ENCODE results near the gene NAA40.
"Not testable (repeated sequence)": the region's sequence is repeated elsewhere in the genome, so short reads cannot be mapped to it uniquely, and the experiment has no call there.

The NAA40 gene

DNA sequence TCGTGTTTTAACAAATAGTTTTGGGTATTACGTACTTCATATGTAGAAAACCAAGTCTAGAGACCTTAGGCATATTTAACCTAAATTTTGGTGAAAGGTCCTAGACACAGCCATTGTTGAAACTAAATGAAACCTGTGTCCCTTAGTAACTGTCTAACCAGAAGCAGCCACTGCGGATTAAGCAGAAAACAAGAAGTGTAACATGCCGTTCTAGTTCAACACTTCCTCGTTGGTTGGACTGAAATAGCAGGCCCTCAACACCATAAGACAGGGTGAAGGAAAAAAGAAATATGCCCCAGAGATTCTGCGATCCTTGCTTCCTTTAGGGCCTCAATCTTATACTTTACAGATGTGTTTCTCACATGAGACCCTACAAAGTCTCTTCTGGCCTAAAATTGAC lies 2.0 kb downstream of the NAA40 start:
- DNase-seq: no peak

GRCh38 chr11:63941901-63942300 lies 3.1 kb downstream of the NAA40 start:
- no peak for DNase-seq

- DNase-seq: no peak
These were observed 4.0 kb downstream of the NAA40 start for GRCh38 chr11:63942803-63943202.

DNA sequence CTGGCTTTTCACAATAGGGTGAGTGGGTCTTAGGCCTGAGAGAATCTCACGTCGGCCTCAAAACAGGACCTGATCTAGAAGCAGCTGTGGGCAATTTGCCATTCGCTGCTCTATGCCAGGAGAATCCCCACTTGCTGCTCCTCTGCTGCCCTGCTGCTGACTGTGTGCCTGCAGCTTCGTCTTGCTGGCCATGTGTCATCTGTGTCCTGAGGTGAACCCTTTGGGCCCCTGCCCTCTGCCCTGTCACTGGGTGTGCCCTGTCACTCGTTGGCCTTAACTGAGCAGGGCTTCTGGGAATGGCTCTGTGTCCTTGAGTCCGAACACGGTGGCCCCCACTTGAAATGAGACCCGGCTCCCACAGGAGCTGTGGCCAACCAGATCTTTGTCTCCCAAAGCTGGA lies 6.2 kb downstream of the NAA40 start:
- no peak for DNase-seq

- peak in 4 of 5 experiments; percentile 15 to 55 (median 32) for DNase-seq
These were observed 6.8 kb downstream of the NAA40 start for GRCh38 chr11:63945477-63946163.

DNA sequence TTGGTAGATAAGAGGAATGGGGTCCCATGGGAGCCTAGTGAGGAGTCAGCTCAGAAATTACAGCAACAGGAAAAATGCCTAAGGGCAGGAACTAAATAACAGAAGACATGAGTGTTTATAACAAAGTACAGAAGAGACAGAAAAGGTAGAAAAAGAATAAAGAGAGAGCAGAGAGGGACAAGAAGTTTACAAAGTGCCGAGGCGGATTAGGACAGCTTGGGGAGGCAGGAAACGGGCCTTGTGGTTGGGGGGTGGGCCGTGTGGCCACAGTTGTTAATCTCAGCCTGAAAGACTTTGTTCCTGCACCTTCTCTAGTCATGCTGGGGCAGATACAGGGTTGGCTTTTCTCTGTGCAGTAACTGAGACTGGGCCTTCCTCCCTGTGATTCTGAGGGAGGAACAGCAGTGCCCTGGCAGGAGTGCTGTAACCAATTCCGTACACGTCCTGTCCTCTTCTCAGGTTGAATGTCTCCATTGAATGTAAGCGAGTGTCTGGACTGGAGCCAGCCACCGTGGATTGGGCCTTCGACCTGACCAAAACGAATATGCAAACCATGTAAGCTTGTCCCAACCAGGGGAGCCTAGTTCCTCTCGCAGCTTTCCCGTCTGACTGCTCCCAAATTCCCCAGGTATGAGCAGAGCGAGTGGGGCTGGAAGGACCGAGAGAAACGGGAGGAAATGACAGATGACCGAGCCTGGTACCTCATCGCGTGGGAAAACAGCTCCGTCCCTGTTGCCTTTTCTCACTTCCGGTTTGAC lies 13.2 kb downstream of the NAA40 start:
- peak in 2 of 5 experiments; percentile 37 to 78 for DNase-seq

- no peak for DNase-seq
These were observed 13.8 kb downstream of the NAA40 start for GRCh38 chr11:63952570-63952969.

GRCh38 chr11:63958008-63958407 lies 19.2 kb downstream of the NAA40 start:
- no peak for DNase-seq

GRCh38 chr11:63961608-63962412 lies 23.0 kb downstream of the NAA40 start:
- peak in 2 of 5 experiments; percentile 16 to 76 for DNase-seq

- not testable (repeated sequence) for DNase-seq
These were observed 25.1 kb downstream of the NAA40 start for GRCh38 chr11:63963895-63964294.

- DNase-seq: no peak
These were observed 27.6 kb downstream of the NAA40 start for GRCh38 chr11:63966444-63966843.

- no peak for DNase-seq
These were observed 30.7 kb downstream of the NAA40 start for GRCh38 chr11:63969461-63969860.

DNA sequence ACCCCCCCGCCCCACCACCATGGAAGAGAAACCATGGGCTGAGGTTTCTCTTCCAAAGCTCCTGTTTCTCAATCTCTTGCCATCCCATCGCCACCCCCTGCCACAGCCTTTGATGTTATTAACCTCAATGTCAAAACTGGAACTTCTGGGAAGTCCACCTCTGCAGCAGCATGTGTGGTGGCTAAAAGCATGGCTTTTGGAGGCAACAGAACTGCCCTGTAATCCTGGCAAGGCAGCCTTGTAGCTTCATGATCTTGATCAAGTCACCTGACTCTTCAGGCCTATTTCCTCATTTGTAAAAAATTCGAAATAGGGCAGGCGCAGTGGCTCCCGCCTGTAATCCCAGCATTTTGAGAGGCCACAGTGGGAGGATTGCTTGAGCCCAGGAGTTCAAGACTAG lies 32.1 kb downstream of the NAA40 start:
- no peak for DNase-seq

DNA sequence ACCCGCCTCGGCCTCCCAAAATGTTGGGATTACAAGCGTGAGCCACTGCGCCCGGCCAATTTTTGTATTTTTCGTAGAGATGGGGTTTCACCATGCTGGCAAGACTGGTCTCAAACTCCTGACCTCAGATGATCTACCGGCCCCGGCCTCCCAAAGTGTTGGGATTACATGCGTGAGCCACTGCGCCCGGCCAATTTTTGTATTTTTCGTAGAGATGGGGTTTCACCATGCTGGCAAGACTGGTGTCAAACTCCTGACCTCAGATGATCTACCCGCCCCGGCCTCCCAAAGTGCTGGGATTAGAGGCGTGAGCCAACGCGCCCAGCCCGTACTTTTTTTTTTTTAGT lies 35.1 kb downstream of the NAA40 start:
- DNase-seq: not testable (repeated sequence)

- peak; percentile 72 to 100 (median 92) for DNase-seq
These were observed 35.7 kb downstream of the NAA40 start, which contains the start of gene COX8A for GRCh38 chr11:63974259-63975143. COX8A (plus strand) TSS chr11:63974620; CDS start chr11:63974681, 61 bp downstream.

DNA sequence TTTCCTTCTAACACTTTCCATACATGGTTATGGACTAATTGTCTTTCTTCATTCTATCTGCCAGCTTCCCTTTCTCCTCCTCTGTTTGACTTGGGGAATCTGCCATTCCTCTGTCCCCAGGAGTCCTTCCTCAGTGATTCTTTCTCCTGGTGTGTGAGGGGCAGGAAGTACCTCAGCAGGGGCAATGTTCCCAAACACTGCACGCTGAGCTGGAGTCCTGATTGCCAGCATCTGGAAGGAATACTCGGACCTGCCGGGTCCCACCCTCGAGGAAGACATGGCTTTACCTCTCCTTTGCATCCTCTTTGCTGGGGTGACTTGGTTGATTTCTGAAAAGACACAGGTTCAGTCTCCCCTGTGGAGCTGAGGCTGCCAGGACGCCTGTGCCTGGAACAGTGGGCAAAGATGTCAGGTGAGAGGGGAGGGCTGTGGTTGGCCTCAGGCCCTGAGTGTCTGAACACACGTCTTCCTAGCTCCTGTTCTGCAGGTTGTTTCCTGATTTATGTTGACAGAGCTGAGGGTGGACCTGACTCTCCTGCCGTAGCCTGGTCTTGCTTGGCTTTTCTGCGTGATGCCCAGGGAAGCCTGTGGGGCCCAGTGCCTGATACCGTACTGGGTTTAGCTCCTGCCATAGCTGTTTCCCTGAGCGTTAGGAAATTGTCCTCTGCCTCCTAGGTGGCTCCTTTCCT lies 39.9 kb downstream of the NAA40 start:
- no peak for DNase-seq

- no peak for DNase-seq
These were observed 40.6 kb downstream of the NAA40 start for GRCh38 chr11:63979426-63979825.

GRCh38 chr11:63985812-63986155 lies 47.0 kb downstream of the NAA40 start:
- peak; percentile 30 to 83 (median 63) for DNase-seq

DNA sequence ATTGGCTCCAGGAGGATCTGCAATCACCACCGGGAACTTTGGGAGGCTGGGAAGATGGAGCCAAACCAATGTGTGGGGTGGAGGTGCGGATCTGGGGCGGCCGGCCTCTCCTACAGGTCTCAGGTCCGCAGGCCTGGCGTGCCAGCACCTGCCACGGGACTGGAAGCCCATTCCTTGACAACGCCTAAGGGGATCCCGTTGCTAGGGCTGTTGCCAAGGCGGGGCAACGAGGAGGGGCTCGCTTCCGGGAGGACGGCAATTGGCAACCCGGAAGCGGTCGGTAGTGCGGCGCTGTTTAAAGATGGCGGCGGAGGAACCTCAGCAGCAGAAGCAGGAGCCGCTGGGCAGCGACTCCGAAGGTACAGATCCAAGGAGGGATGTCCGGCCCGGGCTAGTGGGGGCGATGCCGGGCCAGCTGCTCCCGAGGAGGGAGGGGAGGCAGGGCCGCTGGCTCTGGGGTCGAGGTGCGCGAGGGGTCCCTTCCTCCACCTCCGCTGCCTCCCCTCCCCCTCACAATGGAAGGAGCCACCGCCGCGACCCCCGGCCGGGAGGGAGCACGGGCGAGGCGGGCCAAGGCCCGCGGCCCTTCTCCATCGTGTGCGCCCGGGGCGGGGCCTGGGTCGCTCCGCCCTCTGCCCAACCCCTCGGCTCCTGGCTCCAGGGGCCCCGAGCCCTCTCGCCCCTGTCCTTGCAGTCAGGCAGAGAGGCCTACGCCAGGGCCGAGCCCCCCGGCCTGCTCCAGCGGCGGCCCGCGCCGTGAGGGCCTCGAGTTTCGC lies 47.5 kb downstream of the NAA40 start, which contains the start of gene OTUB1:
TSS of gene OTUB1 (plus strand) at position 283 of the 776 bp plus-strand sequence. CDS start at position 302, 19 bp downstream.
- DNase-seq: peak; percentile 75 to 93 (median 81)

- DNase-seq: no peak
These were observed 48.2 kb downstream of the NAA40 start for GRCh38 chr11:63986932-63987513.
